SK-N-SH (cell line): ENCODE measurements around the gene PPP1R11. TPM values are rescaled to one million over a fixed set of nuclear protein-coding genes. Genes with fewer than 3 reads are reported as not detected.

ENCODE experiments used
- CTCF ChIA-PET: fragments of 300-600, 350-600 bp; formaldehyde crosslinking; extraction: SDS; loops from one replicate; lab custom pipeline; 2021; lab: Yijun Ruan, JAX
- POLR2A ChIA-PET: fragments of 350-600 bp; sonication (Branson Sonifier 250); formaldehyde crosslinking; extraction: SDS; loops from one replicate; lab custom pipeline; 2020; ENCODE audit warnings: antibody characterized with exemption, inconsistent platforms; lab: Yijun Ruan, JAX
- DNase-seq: peaks from one replicate; pipeline ENCODE4 v3.0.0; 2012
- H2AFZ ChIP-seq: fragments of 200-600 bp; sonication (generic); 2 replicates; pipeline ENCODE4 v1.8.1; 2016; ENCODE audit warnings: antibody characterized with exemption, mild to moderate bottlenecking, low read depth
- H3F3A ChIP-seq: fragments of 200-600 bp; sonication (generic); replicated peaks from 2 replicates; pipeline ENCODE3; 2016; ENCODE audit warnings: antibody characterized with exemption, mild to moderate bottlenecking; ENCODE audit not compliant: insufficient read depth
- H3K27ac ChIP-seq, 2 experiments: fragments of 200-500 bp in 1 of 2; fragments of 200-600 bp in 1 of 2; sonication (Bioruptor generic) in 1 of 2; sonication (generic), shearing (Covaris generic) in 1 of 2; 2 replicates each; pipeline versions ENCODE4 v1.5.1 to v1.6.1; 2014 to 2016; ENCODE audit warnings: low read depth in 2 of 2, inconsistent platforms in 1 of 2, low read length in 1 of 2, mild to moderate bottlenecking in 1 of 2, mixed read lengths in 1 of 2
- H3K27me3 ChIP-seq: fragments of 200-600 bp; sonication (generic), shearing (Covaris generic); 2 replicates; pipeline ENCODE4 v1.6.1; 2016; ENCODE audit warnings: mixed run types; ENCODE audit not compliant: insufficient read depth
- H3K36me3 ChIP-seq, 2 experiments: fragments of 200-500 bp in 1 of 2; fragments of 200-600 bp in 1 of 2; sonication (Bioruptor generic) in 1 of 2; sonication (generic) in 1 of 2; replicated peaks in 1 of 2; 2 replicates each; pipeline versions ENCODE3 to v1.5.1; 2014 to 2016; ENCODE audit warnings: low read length in 1 of 2, mild to moderate bottlenecking in 1 of 2; ENCODE audit not compliant: insufficient read depth in 2 of 2, control insufficient read depth in 1 of 2
- H3K4me1 ChIP-seq, 2 experiments: fragments of 200-500 bp in 1 of 2; fragments of 200-600 bp in 1 of 2; sonication (Bioruptor generic) in 1 of 2; sonication (generic), shearing (Covaris generic) in 1 of 2; 2 replicates each; pipeline versions ENCODE4 v1.5.1 to v1.6.1; 2014 to 2016; ENCODE audit warnings: low read depth in 1 of 2, low read length in 1 of 2, mixed run types in 1 of 2; ENCODE audit not compliant: insufficient read depth in 2 of 2, control insufficient read depth in 1 of 2
- H3K4me2 ChIP-seq: fragments of 200-600 bp; sonication (generic), shearing (Covaris generic); 2 replicates; pipeline ENCODE4 v1.6.1; 2017; ENCODE audit warnings: mixed run types
- H3K4me3 ChIP-seq, 2 experiments: fragments of 200-500 bp in 1 of 2; fragments of 200-600 bp in 1 of 2; sonication (Bioruptor generic) in 1 of 2; sonication (generic), shearing (Covaris generic) in 1 of 2; 2 replicates each; pipeline versions ENCODE4 v1.5.1 to v1.8.1; 2014 to 2016; ENCODE audit warnings: low read depth in 2 of 2, inconsistent platforms in 1 of 2, low read length in 1 of 2, mild to moderate bottlenecking in 1 of 2, mixed read lengths in 1 of 2, moderate library complexity in 1 of 2
- H3K79me2 ChIP-seq: fragments of 200-600 bp; sonication (generic); 2 replicates; pipeline ENCODE4 v1.8.1; 2017; ENCODE audit warnings: mild to moderate bottlenecking; ENCODE audit not compliant: insufficient read depth
- H3K9ac ChIP-seq: fragments of 200-600 bp; sonication (generic); 2 replicates; pipeline ENCODE4 v1.6.1; 2017; ENCODE audit warnings: mixed run types
- H3K9me2 ChIP-seq: fragments of 200-600 bp; sonication (generic); 2 replicates; pipeline ENCODE4 v1.6.1; 2017; ENCODE audit warnings: mixed run types
- H3K9me3 ChIP-seq: fragments of 200-600 bp; sonication (generic); 2 replicates; pipeline ENCODE4 v1.6.1; 2017; ENCODE audit warnings: mixed run types, mild to moderate bottlenecking, moderate library complexity
- H4K20me1 ChIP-seq: fragments of 200-600 bp; sonication (generic); 2 replicates; pipeline ENCODE4 v1.6.1; 2017; ENCODE audit warnings: mild to moderate bottlenecking, mixed run types; ENCODE audit not compliant: insufficient read depth
- CHD2 ChIP-seq: fragments of 150-350 bp; IDR thresholded peaks from 2 replicates; pipeline ENCODE4 v1.6.1; 2018; ENCODE audit warnings: low read length; ENCODE audit not compliant: partially characterized antibody
- EZH2phosphoT487 ChIP-seq: fragments of 200-600 bp; sonication (generic); IDR thresholded peaks from 2 replicates; pipeline ENCODE4 v1.6.1; 2017; ENCODE audit warnings: low read depth, mixed run types, mild to moderate bottlenecking, antibody characterized with exemption, moderate library complexity, borderline replicate concordance
- FOSL2 ChIP-seq: IDR thresholded peaks from 2 replicates; pipeline ENCODE4 v1.4.0; 2012; ENCODE audit warnings: low read depth, mild to moderate bottlenecking, moderate library complexity, borderline replicate concordance
- GABPA ChIP-seq: IDR thresholded peaks from 2 replicates; pipeline ENCODE4 v1.4.0; 2012; ENCODE audit warnings: low read depth, mild to moderate bottlenecking
- IRF3 ChIP-seq: fragments of 150-350 bp; IDR thresholded peaks from 2 replicates; pipeline ENCODE4 v1.6.1; 2016; ENCODE audit warnings: mild to moderate bottlenecking, low read depth, low read length
- JUND ChIP-seq: IDR thresholded peaks from 2 replicates; pipeline ENCODE4 v1.4.0; 2012
- MXI1 ChIP-seq: IDR thresholded peaks from 2 replicates; pipeline ENCODE4 v1.6.1; 2012; ENCODE audit warnings: mild to moderate bottlenecking, low read depth, low read length, improper control_type of control experiment
- NRF1 ChIP-seq: IDR thresholded peaks from 2 replicates; pipeline ENCODE4 v1.6.1; 2012; ENCODE audit warnings: low read depth, mild to moderate bottlenecking, low read length
- POLR2AphosphoS5 ChIP-seq: IDR thresholded peaks from 2 replicates; pipeline ENCODE4 v1.6.1; 2012; ENCODE audit warnings: low read depth, low read length
- RAD21 ChIP-seq: IDR thresholded peaks from 2 replicates; pipeline ENCODE4 v1.6.1; 2012; ENCODE audit warnings: mild to moderate bottlenecking, low read length
- RFX5 ChIP-seq: IDR thresholded peaks from 2 replicates; pipeline ENCODE4 v1.6.1; 2012; ENCODE audit warnings: mild to moderate bottlenecking, improper control_type of control experiment, low read length
- SIN3A ChIP-seq: IDR thresholded peaks from 2 replicates; pipeline ENCODE4 v1.6.1; 2012; ENCODE audit warnings: low read depth, mild to moderate bottlenecking, low read length, moderate library complexity, borderline replicate concordance
- TCF12 ChIP-seq: IDR thresholded peaks from 2 replicates; pipeline ENCODE4 v1.4.0; 2012
- TEAD4 ChIP-seq: IDR thresholded peaks from 2 replicates; pipeline ENCODE4 v1.4.0; 2012; ENCODE audit warnings: mild to moderate bottlenecking, borderline replicate concordance; ENCODE audit not compliant: insufficient read depth
- YY1 ChIP-seq: IDR thresholded peaks from 2 replicates; pipeline ENCODE4 v1.4.0; 2012; ENCODE audit warnings: low read depth, mild to moderate bottlenecking
- WGBS: methylation state at CpG from one replicate; pipeline ENCODE4 v1.1.6; 2017; ENCODE audit warnings: low lambda C conversion rate; 5-methylcytosine and 5-hydroxymethylcytosine counted together
- polyA plus RNA-seq, 3 experiments: library from polyadenylated mRNA; depleted of rRNA; stranded (reverse); fragments of >200 nt; gene quantifications; 2 replicates each; pipeline ENCODE4 v1.2.3, GENCODE V29; 2012
- TF ChIP-seq, protein P1 (sequence below): IDR thresholded peaks from 2 replicates; pipeline ENCODE4 v1.6.1; 2012; ENCODE audit warnings: mild to moderate bottlenecking, low read depth, low read length, moderate library complexity

Gene PPP1R11
- polyA plus RNA-seq, 1 of the 3 experiments (the other 2 are of a cell fraction), result 46.8 TPM

DNA sequence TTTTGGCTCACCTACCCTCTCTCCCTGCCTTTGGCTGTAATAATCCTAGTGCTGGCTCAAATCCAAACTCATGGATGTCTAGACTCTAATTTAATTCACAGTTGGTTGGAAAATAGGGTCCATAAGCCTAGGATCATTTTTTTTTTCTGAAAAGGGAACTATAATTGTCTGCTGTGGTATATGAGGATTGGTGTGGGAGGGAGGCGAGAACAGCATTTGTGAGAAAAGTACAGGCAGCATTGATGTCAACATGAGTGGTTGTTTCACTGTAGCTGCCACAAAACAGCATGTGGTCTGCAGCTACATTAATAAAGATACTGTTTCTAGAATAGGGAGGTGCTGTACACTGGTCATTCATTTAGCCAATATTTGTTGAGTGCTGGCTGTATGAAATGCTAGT lies 24.5 kb upstream of the PPP1R11 start:
- H3K79me2 ChIP-seq, result no peaks in the 10 kb centered on the region
- peaks cover 0 to 6% of the 10 kb centered on the region in 2 experiments; a peak in 1 of 4 replicates for H3K4me1 ChIP-seq
- DNase-seq, result no peak
- no peaks in the 10 kb centered on the region for H3K27me3 ChIP-seq
- no peaks in the 10 kb centered on the region for H3K36me3 ChIP-seq
- H3K9me2 ChIP-seq, result no peaks in the 10 kb centered on the region
- POLR2A ChIA-PET, result no interaction called here
- CTCF ChIA-PET, result no interaction called here
- no peak overlapping the region for H2AFZ ChIP-seq
- no peak for TF ChIP-seq EZH2phosphoT487
- no peak for TF ChIP-seq POLR2AphosphoS5
- no peak for TF ChIP-seq TCF12
- TF ChIP-seq FOSL2, result no peak
- no peak for TF ChIP-seq CHD2
- no peak for TF ChIP-seq GABPA
- no peak for TF ChIP-seq TEAD4
- no peak for TF ChIP-seq NRF1
- H3K9ac ChIP-seq, result no peak overlapping the region
- no peak overlapping the region; a peak in 1 of 4 replicates for H3K27ac ChIP-seq
- no peaks in the 10 kb centered on the region for H3F3A ChIP-seq
- no peak overlapping the region for H3K4me2 ChIP-seq
- H4K20me1 ChIP-seq, result no peaks in the 10 kb centered on the region
- no peak overlapping the region for H3K4me3 ChIP-seq
- no peaks in the 10 kb centered on the region for H3K9me3 ChIP-seq
- 95% methylated on average over 1 of the region's 1 CpG for WGBS

DNA sequence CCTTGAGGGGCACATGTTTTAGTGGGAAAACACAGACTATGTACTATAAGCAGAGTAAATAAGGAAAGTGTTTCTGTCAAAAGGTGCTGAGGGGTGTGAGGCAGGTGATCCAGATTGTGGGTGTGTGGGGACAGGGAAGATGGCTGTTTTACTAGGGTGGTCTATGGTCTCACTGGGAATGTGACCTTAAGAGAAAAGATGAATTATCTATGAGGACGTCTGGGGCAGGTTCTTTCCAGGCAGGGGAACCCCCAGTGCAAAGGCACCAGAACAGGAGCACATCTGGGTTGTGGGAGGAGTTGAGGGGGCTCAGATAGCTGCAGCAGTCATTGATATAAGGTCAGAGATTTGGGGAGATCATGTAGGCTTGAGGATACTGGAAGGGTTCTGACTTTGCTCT lies 24.1 kb upstream of the PPP1R11 start:
- WGBS, result 45% methylated on average over 1 of the region's 1 CpG
- Histone ChIP-seq H3K79me2 (no peaks in the 10 kb centered on the region), H4K20me1 (no peaks in the 10 kb centered on the region), H3K27ac (no peak overlapping the region; a peak in 1 of 4 replicates), H3K4me1 (peaks cover 0 to 6% of the 10 kb centered on the region in 2 experiments; a peak in 1 of 4 replicates), H3K4me3 (no peak overlapping the region), H3K9me2 (no peaks in the 10 kb centered on the region), H3F3A (no peaks in the 10 kb centered on the region), H3K4me2 (no peak overlapping the region), H3K9me3 (no peaks in the 10 kb centered on the region), H3K36me3 (no peaks in the 10 kb centered on the region), H2AFZ (no peak overlapping the region), H3K9ac (no peak overlapping the region), H3K27me3 (no peaks in the 10 kb centered on the region)
- DNase-seq, result no peak
- TF ChIP-seq POLR2AphosphoS5, result no peak
- TF ChIP-seq YY1, result no peak
- TF ChIP-seq NRF1, result no peak
- CTCF ChIA-PET, result no interaction called here
- POLR2A ChIA-PET, result no interaction called here

DNA sequence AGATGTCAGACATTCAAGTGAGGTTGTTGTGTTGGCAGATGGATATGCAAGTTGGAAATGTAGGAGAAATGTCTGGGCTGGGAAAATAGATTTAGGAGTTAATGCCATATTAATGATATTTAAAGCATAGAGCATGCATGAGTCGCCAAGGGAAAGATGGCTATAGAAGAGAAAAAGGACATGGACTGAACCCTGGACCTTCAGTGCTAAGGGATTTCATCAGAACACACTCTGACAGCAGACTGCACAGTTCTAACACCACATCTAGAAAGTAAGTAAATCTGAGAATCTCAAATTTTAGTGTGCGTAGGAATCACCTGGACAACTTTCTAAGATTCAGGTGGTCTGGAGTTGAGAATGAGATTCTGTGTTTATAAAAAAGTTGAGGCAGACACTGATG lies 23.3 kb upstream of the PPP1R11 start:
- 96% methylated on average over 2 of the region's 2 CpGs for WGBS
- CTCF ChIA-PET, result no interaction called here
- no peaks in the 10 kb centered on the region for H3K9me3 ChIP-seq
- H3K9ac ChIP-seq, result no peak overlapping the region
- no peak overlapping the region for H2AFZ ChIP-seq
- POLR2A ChIA-PET, result no interaction called here
- H3K4me3 ChIP-seq, result no peak overlapping the region
- H3K4me2 ChIP-seq, result no peak overlapping the region
- H3K4me1 ChIP-seq, result peaks cover 0 to 6% of the 10 kb centered on the region in 2 experiments; a peak in 1 of 4 replicates
- no peaks in the 10 kb centered on the region for H3K9me2 ChIP-seq
- no peak for DNase-seq
- no peaks in the 10 kb centered on the region for H3K27me3 ChIP-seq
- no peaks in the 10 kb centered on the region for H4K20me1 ChIP-seq
- no peaks in the 10 kb centered on the region for H3K79me2 ChIP-seq
- H3K36me3 ChIP-seq, result no peaks in the 10 kb centered on the region
- no peak overlapping the region for H3K27ac ChIP-seq
- no peaks in the 10 kb centered on the region for H3F3A ChIP-seq
- no peak for TF ChIP-seq NRF1
- no peak for TF ChIP-seq JUND
- TF ChIP-seq SIN3A, result no peak
- TF ChIP-seq FOSL2, result no peak
- TF ChIP-seq IRF3, result no peak
- TF ChIP-seq RFX5, result no peak
- TF ChIP-seq, protein P1, sequence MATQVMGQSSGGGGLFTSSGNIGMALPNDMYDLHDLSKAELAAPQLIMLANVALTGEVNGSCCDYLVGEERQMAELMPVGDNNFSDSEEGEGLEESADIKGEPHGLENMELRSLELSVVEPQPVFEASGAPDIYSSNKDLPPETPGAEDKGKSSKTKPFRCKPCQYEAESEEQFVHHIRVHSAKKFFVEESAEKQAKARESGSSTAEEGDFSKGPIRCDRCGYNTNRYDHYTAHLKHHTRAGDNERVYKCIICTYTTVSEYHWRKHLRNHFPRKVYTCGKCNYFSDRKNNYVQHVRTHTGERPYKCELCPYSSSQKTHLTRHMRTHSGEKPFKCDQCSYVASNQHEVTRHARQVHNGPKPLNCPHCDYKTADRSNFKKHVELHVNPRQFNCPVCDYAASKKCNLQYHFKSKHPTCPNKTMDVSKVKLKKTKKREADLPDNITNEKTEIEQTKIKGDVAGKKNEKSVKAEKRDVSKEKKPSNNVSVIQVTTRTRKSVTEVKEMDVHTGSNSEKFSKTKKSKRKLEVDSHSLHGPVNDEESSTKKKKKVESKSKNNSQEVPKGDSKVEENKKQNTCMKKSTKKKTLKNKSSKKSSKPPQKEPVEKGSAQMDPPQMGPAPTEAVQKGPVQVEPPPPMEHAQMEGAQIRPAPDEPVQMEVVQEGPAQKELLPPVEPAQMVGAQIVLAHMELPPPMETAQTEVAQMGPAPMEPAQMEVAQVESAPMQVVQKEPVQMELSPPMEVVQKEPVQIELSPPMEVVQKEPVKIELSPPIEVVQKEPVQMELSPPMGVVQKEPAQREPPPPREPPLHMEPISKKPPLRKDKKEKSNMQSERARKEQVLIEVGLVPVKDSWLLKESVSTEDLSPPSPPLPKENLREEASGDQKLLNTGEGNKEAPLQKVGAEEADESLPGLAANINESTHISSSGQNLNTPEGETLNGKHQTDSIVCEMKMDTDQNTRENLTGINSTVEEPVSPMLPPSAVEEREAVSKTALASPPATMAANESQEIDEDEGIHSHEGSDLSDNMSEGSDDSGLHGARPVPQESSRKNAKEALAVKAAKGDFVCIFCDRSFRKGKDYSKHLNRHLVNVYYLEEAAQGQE, result no peak
- no peak for TF ChIP-seq MXI1
- TF ChIP-seq RAD21, result no peak
- no peak for TF ChIP-seq CHD2
